GM12874 (cell line): ENCODE data around the gene ZNF862.
A peak's percentile ranks its signal among the peaks of the same experiment; 100 is the strongest.

Experiments used
- TF ChIP-seq, protein P1 (sequence below): IDR thresholded peaks from 2 replicates; pipeline ENCODE4 v1.5.1; 2011; ENCODE audit warnings: low read depth, mild to moderate bottlenecking, control low read depth, low read length, moderate library complexity; ENCODE audit not compliant: insufficient read depth

The ZNF862 gene

GRCh38 chr7:149881328-149882247 lies 43.4 kb downstream of the ZNF862 start:
- TF ChIP-seq, protein P1, sequence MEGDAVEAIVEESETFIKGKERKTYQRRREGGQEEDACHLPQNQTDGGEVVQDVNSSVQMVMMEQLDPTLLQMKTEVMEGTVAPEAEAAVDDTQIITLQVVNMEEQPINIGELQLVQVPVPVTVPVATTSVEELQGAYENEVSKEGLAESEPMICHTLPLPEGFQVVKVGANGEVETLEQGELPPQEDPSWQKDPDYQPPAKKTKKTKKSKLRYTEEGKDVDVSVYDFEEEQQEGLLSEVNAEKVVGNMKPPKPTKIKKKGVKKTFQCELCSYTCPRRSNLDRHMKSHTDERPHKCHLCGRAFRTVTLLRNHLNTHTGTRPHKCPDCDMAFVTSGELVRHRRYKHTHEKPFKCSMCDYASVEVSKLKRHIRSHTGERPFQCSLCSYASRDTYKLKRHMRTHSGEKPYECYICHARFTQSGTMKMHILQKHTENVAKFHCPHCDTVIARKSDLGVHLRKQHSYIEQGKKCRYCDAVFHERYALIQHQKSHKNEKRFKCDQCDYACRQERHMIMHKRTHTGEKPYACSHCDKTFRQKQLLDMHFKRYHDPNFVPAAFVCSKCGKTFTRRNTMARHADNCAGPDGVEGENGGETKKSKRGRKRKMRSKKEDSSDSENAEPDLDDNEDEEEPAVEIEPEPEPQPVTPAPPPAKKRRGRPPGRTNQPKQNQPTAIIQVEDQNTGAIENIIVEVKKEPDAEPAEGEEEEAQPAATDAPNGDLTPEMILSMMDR, result no peak

DNA sequence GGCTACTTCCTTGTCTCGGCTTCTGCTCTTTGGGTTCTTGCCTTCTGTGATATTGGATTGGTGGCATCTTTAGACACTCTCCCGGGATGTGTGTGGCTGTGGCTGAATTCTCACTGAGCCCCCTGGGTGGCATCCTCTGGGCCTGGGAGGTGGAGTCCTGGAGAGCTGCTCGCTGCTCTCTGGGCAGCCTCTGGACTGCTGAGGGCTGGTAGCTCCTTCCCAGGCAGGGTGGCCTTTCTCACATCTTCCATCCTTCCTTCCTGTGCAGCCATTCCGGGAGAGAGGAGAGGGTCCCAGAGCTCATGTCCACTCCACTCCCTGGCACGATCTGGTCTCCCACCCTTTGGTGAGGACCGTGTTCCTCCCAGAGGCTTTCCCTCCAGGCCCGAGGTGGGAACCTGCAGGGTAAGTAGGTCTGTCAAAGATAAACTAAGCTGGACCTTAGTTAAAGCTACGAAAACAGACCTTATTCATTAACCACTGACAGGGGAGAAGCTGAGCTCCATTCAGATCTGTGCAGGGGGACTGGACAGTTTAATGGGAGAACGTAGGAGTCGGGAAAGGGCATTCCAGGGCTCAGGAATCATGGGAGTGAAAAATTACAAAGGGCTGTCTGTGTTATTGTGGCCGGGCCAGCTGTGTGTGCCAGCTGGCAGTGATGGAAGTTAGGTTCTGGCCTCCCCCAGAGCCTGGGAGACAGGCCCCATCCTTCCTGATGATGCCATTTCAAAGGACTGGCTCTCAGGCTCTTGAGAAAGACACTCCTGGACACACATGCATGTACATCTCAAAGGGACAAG lies 44.3 kb downstream of the ZNF862 start:
- TF ChIP-seq, protein P1, result no peak

GRCh38 chr7:149883048-149883438 lies 44.9 kb downstream of the ZNF862 start:
- TF ChIP-seq, protein P1, result no peak

GRCh38 chr7:149883452-149883861 lies 45.3 kb downstream of the ZNF862 start:
- TF ChIP-seq, protein P1, result peak; percentile 76

GRCh38 chr7:149884016-149884415 lies 45.8 kb downstream of the ZNF862 start:
- TF ChIP-seq, protein P1, result no peak

GRCh38 chr7:149884541-149884940 lies 46.4 kb downstream of the ZNF862 start:
- TF ChIP-seq, protein P1, result no peak

- TF ChIP-seq, protein P1, result no peak
Measured at GRCh38 chr7:149885191-149886017, 47.2 kb downstream of the ZNF862 start.
